GDM1 (cell line): ENCODE results near the gene SSX2IP.

Experiments used
- DNase-seq: peaks from one replicate; lab custom pipeline; 2025; lab: John Stamatoyannopoulos, UW

SSX2IP gene

DNA sequence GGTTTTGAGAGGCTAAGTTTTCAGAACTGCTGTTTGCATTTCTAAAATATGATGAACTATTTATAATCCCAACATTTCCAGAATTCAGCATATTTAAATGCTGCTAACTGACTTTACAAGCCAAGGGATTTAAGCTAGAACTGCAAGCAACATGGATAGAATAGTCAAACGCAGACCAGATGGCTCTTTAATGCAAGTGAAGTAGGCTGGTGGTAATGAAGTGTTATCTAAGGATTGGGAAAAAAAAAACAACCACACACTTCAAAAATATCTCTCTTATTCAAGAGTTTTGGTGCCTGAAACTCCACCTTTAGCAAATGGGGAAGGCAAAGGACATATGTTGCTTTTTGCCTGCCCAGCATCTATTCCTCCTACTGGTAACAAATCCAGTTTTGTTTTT is 20.9 kb upstream of the SSX2IP start:
- DNase-seq = no peak

DNA sequence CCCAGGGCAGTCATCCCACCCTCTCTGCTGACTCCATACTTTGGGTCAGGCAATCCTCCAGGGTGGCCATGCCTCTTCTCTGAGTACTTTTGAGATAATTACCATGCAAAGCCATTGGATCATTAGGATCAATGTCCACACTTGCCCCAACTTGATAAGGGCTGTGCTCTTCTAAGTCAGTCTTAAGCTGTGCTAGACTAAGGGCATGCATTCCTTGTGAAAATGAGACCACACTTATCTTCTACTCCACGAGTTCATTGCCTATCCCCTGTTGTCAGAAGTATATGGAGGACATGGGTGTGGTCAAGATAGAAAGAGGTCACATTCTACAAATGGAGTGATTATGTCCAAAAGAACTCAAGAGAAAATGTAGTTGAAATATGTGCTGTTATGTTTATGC is 18.9 kb upstream of the SSX2IP start:
- DNase-seq = no peak

DNA sequence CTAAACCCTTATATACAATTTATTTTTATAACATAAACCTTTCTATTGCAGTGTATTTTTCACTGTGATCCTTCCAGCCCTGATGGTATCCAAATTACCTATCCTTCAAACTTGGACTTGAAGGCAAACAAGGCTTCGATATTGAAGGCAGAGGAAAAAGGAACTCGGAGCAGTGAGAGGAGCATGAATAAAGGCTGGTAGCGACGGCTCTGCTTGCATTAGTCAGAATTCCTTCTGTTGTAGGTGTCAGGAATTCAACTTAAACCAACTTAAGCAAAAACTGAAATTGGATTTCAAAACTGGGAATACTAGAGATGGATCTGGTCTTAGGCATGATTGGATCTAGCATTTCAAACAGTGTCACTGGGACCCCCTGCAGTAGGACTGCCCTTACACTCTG is 17.8 kb upstream of the SSX2IP start:
- no peak for DNase-seq

DNA sequence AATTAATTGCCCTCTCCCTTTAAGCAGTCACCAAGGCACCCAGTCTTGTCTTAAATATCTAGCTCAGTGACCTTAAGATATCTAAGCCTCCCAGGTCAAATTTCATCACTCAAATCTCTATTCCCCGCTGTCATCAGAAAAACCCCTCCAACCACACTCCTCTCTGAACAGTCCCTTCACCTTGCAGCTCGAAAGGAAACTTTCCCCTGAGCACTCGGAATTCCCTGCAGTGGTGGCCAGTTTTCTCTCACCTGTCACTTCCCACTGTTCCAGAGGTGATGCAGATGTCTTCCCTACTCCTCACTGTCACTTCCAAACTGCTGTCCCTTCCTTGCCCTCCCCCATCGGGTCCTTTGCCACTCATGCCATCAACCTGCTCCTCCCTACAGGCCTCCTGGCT is 15.3 kb upstream of the SSX2IP start:
- DNase-seq = no peak

DNA sequence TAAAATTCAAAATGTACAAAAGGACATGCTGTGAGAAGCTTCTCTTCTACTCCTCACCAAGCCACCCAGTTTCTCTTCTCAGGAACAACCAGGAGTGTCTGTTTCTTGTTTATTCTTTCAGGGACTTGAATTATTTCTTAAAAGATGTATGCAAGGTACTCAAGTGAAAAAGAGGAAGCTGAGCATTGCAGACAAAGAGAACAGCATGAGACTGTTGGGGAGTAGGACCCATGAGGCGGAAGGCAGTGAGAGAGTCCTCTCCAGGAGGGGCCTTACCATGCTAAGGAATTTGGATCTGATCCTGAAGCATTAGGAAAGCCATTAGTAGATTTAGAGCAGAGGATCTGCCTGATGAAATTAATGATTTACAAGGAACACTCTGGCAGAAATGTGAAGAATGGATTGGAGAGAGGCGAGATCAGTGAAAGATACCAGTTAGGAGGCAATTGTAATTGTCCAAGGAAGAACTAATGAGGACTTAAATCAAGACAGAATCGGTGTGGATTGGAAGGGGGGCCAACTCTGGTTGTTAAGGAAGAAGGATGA is 14.7 kb upstream of the SSX2IP start:
- DNase-seq = no peak

DNA sequence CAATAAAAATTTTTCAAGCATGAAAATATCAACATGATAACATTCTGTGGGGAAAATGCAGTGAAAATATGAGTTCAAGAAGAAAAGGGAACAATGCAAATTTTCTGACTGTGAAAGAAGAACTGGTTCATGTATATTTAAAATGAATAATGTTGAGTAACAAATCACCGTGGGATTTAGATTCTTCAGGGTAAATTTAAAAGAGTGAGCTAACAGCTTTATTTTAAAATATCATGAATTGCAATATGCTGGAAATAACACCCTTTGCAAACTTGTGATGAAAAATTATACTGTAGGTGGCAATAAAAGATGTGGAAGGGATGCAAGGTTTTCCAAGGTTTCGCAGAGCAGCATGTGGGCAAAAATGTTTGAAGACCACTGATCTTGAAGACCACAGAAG is 13.2 kb upstream of the SSX2IP start:
- no peak for DNase-seq

DNA sequence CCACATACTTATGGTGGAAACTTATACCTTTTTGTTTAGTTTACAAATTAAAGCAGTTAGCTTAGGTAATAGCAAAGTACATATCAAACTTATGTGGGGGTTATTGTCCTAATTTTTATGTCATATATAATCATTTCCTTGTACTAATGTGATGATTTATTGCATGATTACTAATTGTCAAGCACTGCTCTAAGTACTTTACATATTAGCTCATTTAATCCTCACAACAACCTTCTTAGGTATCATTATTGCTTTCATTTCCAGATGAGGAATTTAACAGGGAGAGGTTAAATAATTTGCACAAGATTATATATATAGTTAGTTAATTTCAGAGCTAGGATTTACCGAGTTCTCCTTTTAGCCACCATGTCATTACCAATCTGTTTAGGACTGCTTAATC is 11.9 kb upstream of the SSX2IP start:
- DNase-seq = no peak

DNA sequence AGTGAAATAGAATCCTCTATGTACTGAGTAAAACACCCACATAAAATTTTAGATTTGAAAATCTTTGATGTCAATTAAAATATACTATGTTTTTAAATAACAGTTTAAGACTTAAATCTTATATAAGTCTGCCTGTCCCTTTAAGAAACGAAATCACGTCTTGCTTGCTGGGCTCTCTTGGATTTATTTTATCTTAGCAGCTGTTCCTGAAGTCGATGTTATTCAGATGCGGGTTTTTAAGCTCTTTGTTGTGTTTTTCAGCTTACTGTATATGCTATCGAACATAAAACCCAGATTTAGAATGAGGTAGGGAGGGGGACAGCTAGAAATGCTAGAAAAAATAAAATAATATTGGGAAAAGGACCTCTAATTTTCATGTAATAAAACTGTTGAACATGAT is 11.1 kb upstream of the SSX2IP start:
- DNase-seq = no peak

DNA sequence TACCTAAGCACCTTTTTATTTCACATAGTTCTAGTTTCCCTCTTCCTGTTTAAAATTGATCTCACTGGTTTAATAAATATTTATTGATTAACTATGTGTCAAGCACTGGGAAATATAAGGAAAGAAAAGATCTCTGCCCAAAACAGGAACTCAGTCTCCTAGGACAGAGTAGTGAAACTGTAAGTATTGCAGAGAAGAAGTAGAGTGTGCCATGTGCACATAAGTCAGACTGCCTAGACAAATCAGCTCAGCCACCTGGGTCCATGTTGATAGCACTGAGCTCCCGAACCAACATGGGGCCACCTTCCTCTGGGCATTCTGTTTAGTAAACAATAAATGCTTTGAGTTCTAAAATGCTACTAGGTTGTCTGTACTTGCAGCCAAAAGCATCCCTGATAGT is 9.8 kb upstream of the SSX2IP start:
- DNase-seq = no peak

DNA sequence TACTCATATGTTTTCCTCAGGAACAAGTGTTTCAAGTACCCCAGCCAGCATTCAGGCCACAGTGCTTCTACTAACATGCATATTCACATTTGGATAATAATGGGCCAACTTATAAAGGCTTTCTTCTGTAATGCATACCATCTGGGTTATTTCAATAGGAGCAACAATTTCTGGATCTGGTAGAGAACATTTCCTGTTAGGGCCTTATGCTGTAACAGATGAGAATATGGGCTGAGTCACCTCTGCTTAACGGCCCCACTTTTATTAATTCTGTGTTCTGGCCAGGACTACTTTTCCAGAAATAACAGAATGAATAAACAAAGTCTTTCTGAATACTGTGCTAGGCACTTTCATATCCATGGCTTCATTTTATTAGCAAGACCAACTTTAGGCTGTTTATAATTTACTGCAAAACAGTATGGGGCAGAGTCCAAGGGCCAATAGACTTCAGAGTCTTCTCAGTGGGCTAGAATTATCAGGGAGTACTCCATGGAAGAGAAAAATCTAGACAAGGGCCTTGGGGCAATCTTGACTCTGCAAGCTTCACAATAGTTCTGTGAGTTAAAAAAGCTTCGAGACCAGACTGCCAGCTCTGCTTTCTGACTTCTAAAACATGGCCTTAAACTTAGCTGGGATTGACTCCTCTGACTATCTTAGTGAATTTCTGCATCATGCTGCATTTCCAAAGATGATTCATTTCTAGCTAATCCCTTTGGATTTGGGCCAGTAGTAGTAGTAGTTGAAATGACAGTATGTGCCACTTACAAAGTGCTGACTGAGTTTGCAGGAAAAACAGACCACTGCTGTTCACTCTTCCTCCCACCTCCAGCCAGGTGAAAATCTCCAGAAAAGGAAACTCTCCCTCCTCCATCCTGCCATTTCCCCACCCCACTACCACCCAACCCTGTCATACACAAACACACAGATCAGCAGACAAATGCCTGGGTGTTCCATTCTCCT is 8.2 kb upstream of the SSX2IP start:
- no peak for DNase-seq

DNA sequence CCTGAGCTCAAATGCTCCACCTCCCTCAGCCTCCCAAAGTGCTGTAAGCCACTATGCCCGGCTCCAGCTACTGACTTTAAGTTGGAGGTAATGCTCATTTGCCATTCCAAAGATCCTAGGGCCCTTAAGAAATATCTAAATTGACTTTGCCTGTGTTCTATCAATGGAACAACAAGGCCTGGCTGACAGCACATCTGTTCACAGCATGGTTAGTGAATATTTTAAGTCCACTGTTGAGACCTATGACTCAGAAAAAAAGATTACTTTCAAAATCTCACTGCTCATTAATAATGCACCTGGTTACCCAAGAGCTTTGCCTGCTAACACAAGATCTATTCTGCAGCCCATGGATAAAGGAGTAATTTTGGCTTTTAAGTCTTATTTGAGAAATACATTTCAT is 3.5 kb upstream of the SSX2IP start:
- DNase-seq = no peak

DNA sequence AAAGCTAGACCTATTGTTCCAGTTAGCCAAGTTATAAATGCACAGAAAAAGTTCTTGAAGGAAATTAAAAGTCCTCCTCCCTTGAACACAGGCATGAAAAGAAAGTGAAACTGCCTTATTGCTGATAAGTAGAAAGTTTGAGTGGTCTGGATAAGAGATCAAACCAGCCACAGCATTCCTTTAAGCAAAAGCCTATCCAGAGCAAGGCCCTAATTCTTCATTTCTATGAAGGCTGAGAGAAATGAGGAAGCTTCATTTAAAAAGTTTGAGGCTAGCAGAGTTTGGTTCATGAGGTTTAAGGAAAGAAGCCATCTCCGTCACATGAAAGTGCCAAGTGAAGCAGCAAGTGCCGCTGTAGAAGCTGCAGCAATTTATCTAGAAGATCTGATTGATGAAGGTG is 2.7 kb upstream of the SSX2IP start:
- DNase-seq = no peak

DNA sequence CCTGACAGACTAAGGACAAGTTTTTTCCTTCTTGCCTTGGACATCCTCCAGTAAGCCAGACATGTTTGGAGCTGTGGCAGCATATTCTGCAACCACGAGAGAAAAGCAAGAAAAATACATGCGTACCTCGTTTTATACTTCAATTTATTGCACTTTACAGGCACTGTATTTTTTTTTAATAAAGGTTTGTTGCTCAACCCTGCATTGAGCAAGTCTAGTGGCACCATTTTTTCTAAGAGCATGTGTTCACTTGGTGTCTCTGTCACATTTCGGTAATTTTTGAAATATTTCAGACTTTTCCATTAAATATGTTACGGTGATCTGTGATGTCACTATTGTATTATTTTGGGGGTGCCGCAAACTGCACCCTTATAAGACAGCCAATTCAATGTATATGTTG is 2.1 kb upstream of the SSX2IP start:
- no peak for DNase-seq

DNA sequence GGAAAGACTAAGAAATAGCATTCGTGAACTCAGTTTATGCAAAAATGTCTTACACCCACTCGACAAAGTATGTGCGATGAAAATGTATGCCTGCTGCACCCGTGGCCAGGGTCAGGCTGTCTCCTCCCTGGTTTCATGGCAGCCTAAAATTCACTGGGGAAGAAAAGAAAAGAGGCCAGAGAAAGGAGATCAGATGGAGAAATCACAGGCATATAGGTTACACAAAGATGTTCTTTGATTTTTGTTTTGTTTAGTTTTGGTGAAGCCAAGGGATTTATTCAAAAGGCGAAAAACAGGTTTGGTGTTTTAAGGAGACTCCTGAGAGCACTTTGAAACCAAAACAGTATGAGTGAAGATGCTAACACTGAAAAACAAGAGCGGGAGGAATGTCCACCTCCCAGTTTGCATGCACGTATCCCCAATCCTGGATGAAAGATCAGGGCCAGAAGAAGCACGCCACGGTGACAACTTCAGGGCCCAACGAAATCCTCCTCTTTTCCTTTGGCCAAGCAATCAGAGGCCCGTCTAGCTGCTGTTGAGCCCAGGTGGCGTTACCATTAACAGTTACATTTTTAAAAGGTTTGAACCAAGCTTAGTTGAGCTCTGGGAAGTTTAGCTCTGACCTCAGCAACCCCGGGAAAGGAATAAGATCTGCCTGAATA is 992 bp upstream of the SSX2IP start:
- no peak for DNase-seq

DNA sequence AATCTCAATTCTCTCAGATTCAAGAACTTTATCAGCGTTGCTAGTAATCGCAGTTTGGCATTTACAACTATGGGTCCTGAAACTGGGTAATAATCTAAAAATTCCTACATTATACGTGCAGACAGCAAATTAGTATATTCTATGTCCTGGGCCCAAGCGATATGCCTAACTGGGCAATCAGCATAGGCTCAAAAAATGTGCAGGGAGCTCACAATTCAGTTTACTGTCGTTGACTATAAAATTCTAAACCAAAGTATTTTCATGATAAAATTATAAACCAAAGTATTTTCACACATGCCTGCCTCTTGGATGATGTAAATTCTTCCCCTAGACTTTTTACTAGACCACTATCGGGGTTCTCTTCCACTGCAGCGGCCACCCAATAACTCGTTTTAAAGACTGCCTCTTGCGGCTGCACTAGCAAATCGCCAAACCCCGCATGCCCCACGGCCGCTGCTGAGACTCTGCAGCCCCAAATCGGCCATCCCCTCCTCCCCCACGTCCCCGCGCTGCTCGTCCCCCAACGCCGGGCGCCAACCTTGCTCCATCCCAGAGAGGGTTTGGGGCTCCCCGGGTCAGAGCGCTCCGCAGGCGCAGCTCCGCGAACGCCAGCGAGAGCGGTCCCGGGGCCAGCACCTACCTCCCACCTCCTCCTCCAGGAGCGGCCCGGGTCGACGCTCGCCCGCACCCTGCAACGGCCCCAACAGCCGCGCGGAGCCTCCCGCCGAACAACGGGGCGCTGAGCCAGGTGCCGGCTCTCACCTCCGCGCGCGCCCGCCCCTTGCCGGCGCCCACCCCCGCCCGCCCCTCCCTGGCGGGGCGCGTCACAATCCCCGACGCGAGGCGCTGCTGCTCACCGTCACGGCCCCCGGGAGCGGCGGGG is 506 bp downstream of the SSX2IP start:
- peak; percentile 27 for DNase-seq

DNA sequence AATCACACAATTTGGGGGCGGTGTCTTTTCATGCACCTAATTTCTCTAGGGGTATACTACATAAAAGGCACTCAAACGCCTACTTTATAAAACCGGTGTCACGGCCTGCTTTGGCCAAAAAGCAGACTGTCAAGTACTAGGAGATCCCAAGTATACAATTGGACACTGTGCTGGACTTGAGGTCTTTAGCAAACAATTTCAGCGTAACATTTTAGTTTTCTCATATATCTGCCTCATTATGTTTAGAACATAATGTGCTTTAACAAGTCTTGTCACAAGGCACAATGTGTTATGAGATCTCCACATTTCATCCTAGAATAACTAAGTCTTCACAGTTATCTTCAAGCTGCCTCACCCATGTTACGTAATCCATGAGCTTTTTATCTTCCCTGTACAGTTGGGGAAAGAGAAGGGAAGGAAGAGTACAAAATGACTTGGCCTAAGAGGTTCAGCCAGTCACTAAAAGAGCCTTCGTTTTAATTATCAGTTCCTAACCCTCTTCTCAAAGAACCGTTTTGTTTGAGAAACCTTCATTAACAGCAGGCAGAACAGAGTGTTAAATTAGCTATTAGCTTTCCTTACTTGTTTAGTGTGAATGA is 1.7 kb downstream of the SSX2IP start:
- peak; percentile 7 for DNase-seq

DNA sequence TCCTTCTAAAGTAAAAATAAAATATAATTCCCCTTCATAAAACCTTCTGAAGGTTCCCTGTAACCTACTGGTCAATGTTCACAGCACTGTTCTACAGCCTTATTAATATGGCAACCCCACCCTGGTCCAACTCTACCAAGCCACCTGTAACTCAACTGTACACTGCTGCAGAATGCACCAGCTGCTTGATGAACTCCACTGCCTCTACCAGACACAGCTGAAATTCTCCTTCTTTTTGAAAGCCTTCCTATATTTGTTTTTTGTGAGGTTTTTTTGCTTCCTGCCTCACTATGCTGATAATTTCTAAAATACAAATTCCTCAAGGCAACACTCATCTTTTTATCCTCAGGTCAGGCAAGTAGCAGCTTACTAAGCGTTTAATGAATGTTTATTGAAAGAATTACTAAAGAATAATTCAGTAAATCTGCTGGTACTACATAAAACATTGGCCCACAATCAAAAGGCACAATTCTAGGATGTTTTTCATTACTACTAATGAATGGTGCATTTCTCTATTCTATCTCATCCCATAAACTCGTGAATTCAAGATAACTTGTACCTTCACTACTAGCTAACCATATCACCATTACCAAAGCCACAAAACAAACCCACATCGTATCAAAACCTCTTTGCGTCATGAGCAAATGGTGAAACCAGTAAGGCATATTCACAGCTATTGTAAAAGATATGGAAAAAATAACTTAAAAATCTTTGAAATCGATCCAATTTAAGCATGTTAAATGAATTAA is 2.4 kb downstream of the SSX2IP start:
- no peak for DNase-seq

DNA sequence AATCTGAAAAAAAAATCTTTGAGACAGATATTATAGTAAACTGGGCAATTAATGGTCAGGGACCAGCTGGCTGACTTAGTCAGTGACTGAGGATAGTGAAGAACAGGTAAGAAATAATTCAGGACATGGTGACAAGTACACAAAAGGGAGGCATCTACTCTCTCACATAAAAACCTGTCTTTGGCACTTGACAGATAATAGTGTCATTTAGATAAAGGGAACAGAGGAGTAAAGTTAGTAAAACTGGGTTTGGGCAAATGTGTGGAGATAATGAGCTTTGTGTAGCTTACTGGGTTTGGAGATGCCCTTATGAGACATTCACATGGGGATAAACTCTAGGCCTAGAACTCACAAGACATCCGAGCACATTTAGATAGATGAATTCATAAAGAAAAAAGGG is 4.0 kb downstream of the SSX2IP start:
- DNase-seq = no peak

DNA sequence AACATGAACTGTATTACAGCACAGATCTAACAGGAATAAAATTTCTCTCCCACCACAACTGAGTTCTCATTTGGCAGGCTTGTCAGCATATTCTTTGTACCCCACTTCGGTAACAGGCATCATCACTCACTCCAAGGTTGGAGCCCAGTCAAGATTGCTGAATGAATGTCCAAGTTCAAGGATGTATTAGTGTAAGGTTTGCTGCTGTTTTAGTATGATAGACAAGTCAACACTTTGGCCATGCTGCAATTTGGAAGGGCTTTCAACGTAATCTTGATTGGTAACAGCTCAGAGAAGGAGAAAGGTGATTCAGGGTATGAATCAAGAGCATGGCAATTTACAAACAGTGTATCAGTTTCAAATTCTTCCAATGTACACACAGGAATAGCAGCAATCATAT is 6.8 kb downstream of the SSX2IP start:
- DNase-seq = no peak

DNA sequence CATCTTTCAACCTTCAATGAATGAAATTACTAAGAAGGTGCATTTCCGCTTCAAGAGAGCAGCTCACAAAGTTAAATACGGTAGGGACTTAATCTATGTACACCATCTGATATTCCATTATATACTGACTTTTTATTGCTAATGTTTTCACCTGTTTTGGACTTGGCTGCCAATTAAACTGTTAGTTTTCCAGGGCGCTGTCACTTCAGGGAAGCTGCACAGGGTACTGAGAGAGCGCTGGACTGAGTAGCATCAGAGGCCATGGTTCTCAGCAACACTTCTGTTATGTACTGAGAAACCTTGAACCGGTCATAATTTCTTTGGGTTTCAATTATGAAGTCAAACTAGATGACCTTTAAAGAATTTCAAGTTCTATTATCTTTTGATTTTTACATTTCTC is 8.2 kb downstream of the SSX2IP start:
- no peak for DNase-seq

DNA sequence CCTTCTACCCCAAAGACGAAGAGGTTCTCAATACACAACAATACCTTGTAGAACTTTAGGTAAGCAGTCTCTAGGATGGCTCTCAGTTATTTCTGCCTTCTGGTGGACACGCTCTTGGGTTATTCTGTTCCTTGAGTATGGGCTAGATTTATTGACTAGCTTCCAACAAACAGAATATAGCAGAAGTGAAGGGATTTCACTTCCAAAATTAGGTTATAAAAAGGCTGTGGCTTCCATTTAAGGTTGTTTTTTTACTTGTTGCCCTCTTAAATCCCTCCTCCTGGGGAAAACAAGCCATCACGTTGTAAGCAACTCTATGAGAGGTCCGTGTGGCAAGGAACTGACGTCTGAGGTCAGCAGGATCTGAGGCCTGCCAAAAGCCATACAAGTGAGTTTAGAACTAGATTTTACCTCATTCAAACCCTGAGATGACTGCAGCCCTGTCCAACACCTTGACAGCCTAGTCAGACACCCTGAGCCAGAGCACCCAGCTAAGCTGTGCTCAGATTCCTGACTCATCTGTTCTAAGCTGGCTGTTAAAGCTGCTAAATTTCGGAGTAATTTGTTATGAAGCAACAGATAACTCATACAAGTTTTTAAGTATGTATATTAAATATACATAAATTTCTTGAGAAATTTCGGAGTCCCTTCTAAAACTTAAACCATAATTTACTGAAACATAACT is 12.7 kb downstream of the SSX2IP start:
- DNase-seq = no peak
